Parathyroid adenoma (tissue), 2 donors: ENCODE measurements around the gene IL19.

Source experiments
- H2AFZ ChIP-seq: fragments of 300-600 bp; sonication (generic); one replicate; pipeline ENCODE4 v1.7.0; 2017; ENCODE audit warnings: antibody characterized with exemption, mild to moderate bottlenecking
- H3K27ac ChIP-seq: fragments of 300-600 bp; sonication (generic); one replicate; pipeline ENCODE4 v1.7.0; 2017
- H3K27me3 ChIP-seq: fragments of 300-600 bp; sonication (generic); one replicate; pipeline ENCODE4 v1.7.0; 2017; ENCODE audit warnings: low read length; ENCODE audit not compliant: control insufficient read depth, insufficient read depth
- H3K36me3 ChIP-seq: fragments of 300-600 bp; sonication (generic); one replicate; pipeline ENCODE4 v1.7.0; 2017; ENCODE audit warnings: low read length; ENCODE audit not compliant: control insufficient read depth, insufficient read depth
- H3K4me1 ChIP-seq: fragments of 300-600 bp; sonication (generic); one replicate; pipeline ENCODE4 v1.7.0; 2017; ENCODE audit warnings: control low read depth
- H3K4me2 ChIP-seq: fragments of 300-600 bp; sonication (generic); one replicate; pipeline ENCODE4 v1.7.0; 2017; ENCODE audit warnings: low read length
- H3K4me3 ChIP-seq: fragments of 300-600 bp; sonication (generic); one replicate; pipeline ENCODE4 v1.7.0; 2017; ENCODE audit warnings: low read depth, low read length
- H3K79me2 ChIP-seq: fragments of 300-600 bp; sonication (generic); one replicate; pipeline ENCODE4 v1.7.0; 2017; ENCODE audit warnings: control low read depth
- H3K9ac ChIP-seq: fragments of 300-600 bp; sonication (generic); one replicate; pipeline ENCODE4 v1.7.0; 2017; ENCODE audit warnings: mild to moderate bottlenecking
- H3K9me3 ChIP-seq: fragments of 300-600 bp; sonication (generic); one replicate; pipeline ENCODE4 v1.7.0; 2017; ENCODE audit warnings: low read length; ENCODE audit not compliant: control insufficient read depth
- CTCF ChIP-seq: fragments of 300-600 bp; sonication (generic); IDR thresholded peaks from one replicate; pipeline ENCODE4 v1.7.0; 2017; ENCODE audit warnings: antibody characterized with exemption, mild to moderate bottlenecking
- donor health status: primary hyperparathyroidism.

IL19 gene

GRCh38 chr1:206770531-206771337 lies at the start of gene IL19:
Gene IL19, plus strand, starts transcription at chr1:206770773. Its CDS starts 65,890 bp downstream, at chr1:206836663.
- H3K79me2 ChIP-seq, result no peaks in the 10 kb centered on the region
- TF ChIP-seq CTCF, result no peak
- H3K9me3 ChIP-seq, result no peaks in the 10 kb centered on the region
- H3K4me2 ChIP-seq, result no peak within 1 kb of the TSS
- H2AFZ ChIP-seq, result no peak within 1 kb of the TSS
- no peaks in the 10 kb centered on the region for H3K36me3 ChIP-seq
- no peak within 1 kb of the TSS for H3K27ac ChIP-seq
- H3K27me3 ChIP-seq, result no peaks in the 10 kb centered on the region
- H3K9ac ChIP-seq, result no peak within 1 kb of the TSS
- no peaks in the 10 kb centered on the region for H3K4me1 ChIP-seq
- no peak within 1 kb of the TSS for H3K4me3 ChIP-seq

GRCh38 chr1:206721454-206721853 lies 49.1 kb upstream of the IL19 start:
- no peak overlapping the region for H3K9ac ChIP-seq
- H3K36me3 ChIP-seq, result no peaks in the 10 kb centered on the region
- no peak overlapping the region for H3K4me2 ChIP-seq
- TF ChIP-seq CTCF, result no peak
- H3K4me1 ChIP-seq, result no peaks in the 10 kb centered on the region
- H3K27ac ChIP-seq, result no peak overlapping the region
- peaks cover 22% of the 10 kb centered on the region for H3K79me2 ChIP-seq
- H3K27me3 ChIP-seq, result no peaks in the 10 kb centered on the region
- no peak overlapping the region for H3K4me3 ChIP-seq
- H3K9me3 ChIP-seq, result no peaks in the 10 kb centered on the region
- no peak overlapping the region for H2AFZ ChIP-seq

GRCh38 chr1:206722751-206723461 lies 47.7 kb upstream of the IL19 start:
- Histone ChIP-seq H3K4me2 (no peak overlapping the region), H3K4me1 (no peaks in the 10 kb centered on the region), H3K4me3 (no peak overlapping the region), H3K9me3 (no peaks in the 10 kb centered on the region), H3K79me2 (peaks cover 26% of the 10 kb centered on the region), H3K27me3 (no peaks in the 10 kb centered on the region), H3K27ac (no peak overlapping the region), H3K9ac (no peak overlapping the region), H3K36me3 (no peaks in the 10 kb centered on the region), H2AFZ (no peak overlapping the region)
- TF ChIP-seq CTCF, result no peak

- H3K4me1 ChIP-seq, result no peaks in the 10 kb centered on the region
- peaks cover 26% of the 10 kb centered on the region for H3K79me2 ChIP-seq
- H3K9ac ChIP-seq, result no peak overlapping the region
- no peak overlapping the region for H3K4me2 ChIP-seq
- H3K4me3 ChIP-seq, result no peak overlapping the region
- H3K27me3 ChIP-seq, result no peaks in the 10 kb centered on the region
- H2AFZ ChIP-seq, result no peak overlapping the region
- no peak overlapping the region for H3K27ac ChIP-seq
- H3K9me3 ChIP-seq, result no peaks in the 10 kb centered on the region
- no peaks in the 10 kb centered on the region for H3K36me3 ChIP-seq
- no peak for TF ChIP-seq CTCF
Observed at GRCh38 chr1:206723462-206723804, 47.1 kb upstream of the IL19 start.
